ENCODE measurements around the gene LGR5.

The LGR5 gene

DNA sequence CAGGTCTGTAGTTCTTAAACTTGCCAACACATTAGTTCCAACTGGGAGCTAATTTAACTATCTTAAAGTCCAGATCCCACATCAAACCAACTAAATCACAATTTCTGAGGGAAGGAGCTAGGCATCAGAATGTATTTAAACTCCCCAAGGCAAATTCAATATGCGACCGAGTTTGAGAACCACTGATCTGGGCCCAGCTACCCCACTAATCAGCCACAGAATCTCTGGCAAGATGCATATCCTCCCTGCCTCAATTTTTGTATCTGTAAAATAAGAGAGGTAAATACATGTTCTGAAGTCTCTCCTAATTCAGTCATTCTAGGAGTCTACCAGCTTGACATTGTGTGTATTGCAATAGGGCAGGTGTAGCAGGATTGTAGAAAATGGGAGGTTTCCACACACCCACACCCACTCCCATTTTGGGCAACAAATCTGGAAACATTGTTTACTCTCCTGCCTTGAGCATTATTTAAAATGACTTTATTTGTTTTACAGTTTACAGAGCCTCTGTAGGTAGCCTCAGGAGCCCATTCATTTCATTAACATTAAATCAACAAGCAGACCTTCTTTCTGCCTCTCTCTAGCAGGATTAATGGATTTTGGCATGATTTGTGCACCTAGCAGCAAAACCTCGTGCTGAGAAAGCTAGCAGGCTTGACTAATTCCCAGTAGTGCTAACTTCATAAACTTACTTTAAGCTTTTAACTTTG is 15.6 kb downstream of the LGR5 start:
- TF ChIP-seq, protein P1, sequence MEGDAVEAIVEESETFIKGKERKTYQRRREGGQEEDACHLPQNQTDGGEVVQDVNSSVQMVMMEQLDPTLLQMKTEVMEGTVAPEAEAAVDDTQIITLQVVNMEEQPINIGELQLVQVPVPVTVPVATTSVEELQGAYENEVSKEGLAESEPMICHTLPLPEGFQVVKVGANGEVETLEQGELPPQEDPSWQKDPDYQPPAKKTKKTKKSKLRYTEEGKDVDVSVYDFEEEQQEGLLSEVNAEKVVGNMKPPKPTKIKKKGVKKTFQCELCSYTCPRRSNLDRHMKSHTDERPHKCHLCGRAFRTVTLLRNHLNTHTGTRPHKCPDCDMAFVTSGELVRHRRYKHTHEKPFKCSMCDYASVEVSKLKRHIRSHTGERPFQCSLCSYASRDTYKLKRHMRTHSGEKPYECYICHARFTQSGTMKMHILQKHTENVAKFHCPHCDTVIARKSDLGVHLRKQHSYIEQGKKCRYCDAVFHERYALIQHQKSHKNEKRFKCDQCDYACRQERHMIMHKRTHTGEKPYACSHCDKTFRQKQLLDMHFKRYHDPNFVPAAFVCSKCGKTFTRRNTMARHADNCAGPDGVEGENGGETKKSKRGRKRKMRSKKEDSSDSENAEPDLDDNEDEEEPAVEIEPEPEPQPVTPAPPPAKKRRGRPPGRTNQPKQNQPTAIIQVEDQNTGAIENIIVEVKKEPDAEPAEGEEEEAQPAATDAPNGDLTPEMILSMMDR (IDR thresholded peaks at IDR 0.05; ENCODE audit: low read depth, low read length), result no peak
- DNase-seq (ENCODE audit: low read depth in 2 of 2), result no peak
- H3K4me3 ChIP-seq (replicated peaks in 1 of 2; ENCODE audit: low read depth in 2 of 2, low read length in 2 of 2), result no peak overlapping the region

DNA sequence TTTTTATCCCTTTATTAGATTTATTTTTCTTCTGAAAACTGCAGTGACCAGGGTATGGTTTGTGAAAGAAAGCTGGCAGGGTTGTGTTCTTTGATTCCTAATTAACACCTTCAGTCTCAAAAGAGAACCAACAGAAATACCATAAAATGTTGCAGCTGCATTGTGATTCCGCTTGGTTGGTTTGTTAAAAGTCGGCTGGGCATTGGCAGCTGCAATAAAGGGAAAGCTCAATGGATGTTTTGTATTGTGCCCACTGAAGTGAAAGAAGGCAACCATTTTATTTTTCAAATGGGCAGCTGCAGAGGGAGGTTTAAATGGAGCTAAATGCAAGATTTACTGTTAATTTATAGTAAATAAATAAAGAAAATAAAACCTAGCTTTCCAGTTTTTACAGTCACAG is 16.7 kb downstream of the LGR5 start:
- no peak overlapping the region for H3K4me3 ChIP-seq (replicated peaks in 1 of 2; ENCODE audit: low read depth in 2 of 2, low read length in 2 of 2)
- TF ChIP-seq, protein P1 (IDR thresholded peaks at IDR 0.05; ENCODE audit: low read depth, low read length), result no peak
- DNase-seq (ENCODE audit: low read depth in 2 of 2), result no peak

DNA sequence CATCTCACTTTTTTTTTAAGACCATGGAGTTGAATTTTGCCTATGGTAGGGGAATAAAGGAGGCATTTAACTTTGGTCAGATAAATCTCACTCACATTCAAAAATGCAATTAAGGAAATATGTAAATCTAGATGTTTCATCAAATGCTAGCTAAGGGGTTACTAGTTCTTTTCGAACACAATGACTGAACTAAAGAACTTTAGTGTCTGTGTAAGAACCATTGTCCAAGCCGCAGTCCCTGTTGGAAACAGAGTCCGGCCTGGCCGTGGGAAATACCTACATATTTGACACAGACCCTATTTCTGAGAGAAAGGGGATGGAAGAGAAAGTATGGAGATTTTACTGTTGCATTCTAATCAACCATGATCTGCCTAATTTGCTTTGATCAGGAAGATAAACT is 17.4 kb downstream of the LGR5 start:
- H3K4me3 ChIP-seq (replicated peaks in 1 of 2; ENCODE audit: low read depth in 2 of 2, low read length in 2 of 2), result no peak overlapping the region
- DNase-seq (ENCODE audit: low read depth in 2 of 2), result no peak
- TF ChIP-seq, protein P1 (IDR thresholded peaks at IDR 0.05; ENCODE audit: low read depth, low read length), result no peak

DNA sequence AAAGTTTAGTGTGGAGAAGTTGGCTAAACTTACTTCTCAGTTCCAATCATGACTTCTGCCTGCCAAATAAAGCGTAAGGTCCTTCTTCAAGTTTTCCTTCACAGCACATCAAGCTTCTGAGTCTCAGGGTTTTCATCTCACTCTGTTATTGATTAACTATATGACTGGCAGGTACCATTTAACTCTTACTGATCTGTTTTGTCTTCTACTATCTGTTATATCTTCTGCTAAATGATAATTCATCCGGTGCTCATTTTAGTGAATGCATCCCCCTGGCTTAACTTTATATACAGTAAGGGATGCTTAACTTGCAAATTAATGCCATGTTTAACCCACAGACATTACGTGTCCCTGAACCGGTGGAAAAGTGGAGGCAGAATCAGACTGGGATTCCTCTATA is 20.7 kb downstream of the LGR5 start:
- TF ChIP-seq, protein P1 (IDR thresholded peaks at IDR 0.05; ENCODE audit: low read depth, low read length), result no peak
- no peak overlapping the region for H3K4me3 ChIP-seq (replicated peaks in 1 of 2; ENCODE audit: low read depth in 2 of 2, low read length in 2 of 2)
- DNase-seq (ENCODE audit: low read depth in 2 of 2), result no peak

DNA sequence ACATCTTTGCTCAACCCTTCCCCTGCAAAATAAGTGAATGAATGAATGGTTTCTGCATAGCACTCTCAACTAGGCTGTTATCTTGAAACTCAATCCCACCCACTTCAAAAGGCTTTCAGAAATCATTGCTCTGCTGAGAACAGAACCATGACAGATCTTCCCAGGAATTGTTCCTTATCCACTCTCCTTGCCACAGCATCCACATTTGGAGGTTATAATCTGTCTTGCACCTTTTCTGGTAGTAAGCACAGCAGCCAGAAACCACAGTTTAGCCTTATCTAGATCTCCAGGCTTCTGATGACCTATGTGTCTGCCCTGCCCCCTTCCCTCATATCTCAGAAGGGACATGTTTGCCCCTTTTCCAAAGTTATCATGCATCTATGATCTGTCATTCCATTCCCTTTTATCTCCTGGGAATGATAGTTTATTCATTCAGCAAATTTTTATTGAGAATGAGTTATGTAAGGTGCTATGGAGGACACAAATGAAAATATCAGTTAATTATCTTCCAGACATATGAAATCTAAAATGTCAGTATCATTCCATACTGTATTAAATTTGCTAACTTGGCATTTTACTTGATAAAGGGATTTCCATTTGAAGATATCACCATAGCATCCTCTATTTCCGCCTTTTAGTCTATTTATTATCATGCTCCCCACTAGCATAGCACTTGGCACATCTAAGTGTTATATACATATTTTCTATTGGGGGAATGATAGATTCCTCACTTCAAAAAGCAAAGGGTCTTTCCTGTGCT is 21.4 kb downstream of the LGR5 start:
- TF ChIP-seq, protein P1 (IDR thresholded peaks at IDR 0.05; ENCODE audit: low read depth, low read length), result no peak
- no peak overlapping the region for H3K4me3 ChIP-seq (replicated peaks in 1 of 2; ENCODE audit: low read depth in 2 of 2, low read length in 2 of 2)
- DNase-seq (ENCODE audit: low read depth in 2 of 2), result no peak

DNA sequence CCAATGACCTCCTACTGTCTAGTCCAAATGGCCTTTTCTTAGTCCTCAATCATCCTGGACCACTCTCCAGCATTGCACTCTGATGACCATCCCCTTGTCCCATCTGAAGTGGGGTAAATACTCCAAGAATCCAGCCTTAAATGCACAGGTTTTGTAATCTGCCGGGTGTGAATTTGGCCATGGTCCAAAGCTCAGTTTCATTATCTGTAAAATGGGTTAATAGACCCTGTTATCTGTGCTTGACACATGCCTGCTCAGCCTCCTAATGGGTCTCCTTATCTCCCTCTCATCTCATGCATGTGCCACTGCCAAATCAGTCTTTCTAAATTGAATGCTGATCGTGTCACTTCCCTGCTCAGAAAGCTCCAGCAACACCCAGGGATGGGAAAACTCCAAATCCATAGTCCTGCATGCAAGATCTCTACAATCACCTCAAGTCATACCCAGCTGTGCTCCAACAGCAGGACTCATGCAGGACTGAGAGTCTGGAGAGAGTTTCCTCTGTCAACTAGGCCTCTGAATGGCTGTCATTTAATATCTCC is 22.3 kb downstream of the LGR5 start:
- no peak for DNase-seq (ENCODE audit: low read depth in 2 of 2)
- no peak overlapping the region for H3K4me3 ChIP-seq (replicated peaks in 1 of 2; ENCODE audit: low read depth in 2 of 2, low read length in 2 of 2)
- TF ChIP-seq, protein P1 (IDR thresholded peaks at IDR 0.05; ENCODE audit: low read depth, low read length), result no peak

Measured in cardiac fibroblast (primary cell).